ENCODE measurements around the gene MYOC. TPM values are rescaled to one million over a fixed set of nuclear protein-coding genes. Genes with fewer than 3 reads are reported as not detected.

MYOC gene
- total RNA-seq, 4 donors from 2014 or later, result 88.5 to 1,432 (median 227) TPM

- H3K27me3 ChIP-seq, result no peaks in the 10 kb centered on the region
- ATAC-seq, result no peak
- peaks cover 0 to 16% (median 0%) of the 10 kb centered on the region in 3 donors for H3K4me1 ChIP-seq
- H3K4me3 ChIP-seq, result no peak overlapping the region
- H3K27ac ChIP-seq, result no peak overlapping the region
- no peak for TF ChIP-seq EP300 (IDR thresholded peaks at IDR 0.05)
- TF ChIP-seq POLR2A (IDR thresholded peaks at IDR 0.05), result no peak
- no peak for TF ChIP-seq CTCF (IDR thresholded peaks at IDR 0.05)
- peak; percentile 32 for TF ChIP-seq POLR2AphosphoS5 (IDR thresholded peaks at IDR 0.05)
- H3K36me3 ChIP-seq, result peaks cover 0 to 50% of the 10 kb centered on the region in 2 donors
- WGBS, 2 donors (ENCODE audit: low coverage in 1 of 2), result 50 to 75% methylated on average over 2 of the region's 4 CpGs
- no peaks in the 10 kb centered on the region for H3K9me3 ChIP-seq
Observed at GRCh38 chr1:171637928-171638576, 14.4 kb downstream of the MYOC start.

- TF ChIP-seq POLR2A (IDR thresholded peaks at IDR 0.05) (no peak), CTCF (IDR thresholded peaks at IDR 0.05) (no peak), EP300 (IDR thresholded peaks at IDR 0.05) (no peak), POLR2AphosphoS5 (IDR thresholded peaks at IDR 0.05) (no peak)
- H3K9me3 ChIP-seq, result peaks cover 0 to 5% (median 0%) of the 10 kb centered on the region in 3 donors
- 65% methylated on average over 5 of the region's 11 CpGs; no CpG with 5 or more reads in 1 of the 2 donors for WGBS, 2 donors (ENCODE audit: low coverage in 1 of 2)
Observed at GRCh38 chr1:171636141-171636540, 16.3 kb downstream of the MYOC start.

GRCh38 chr1:171635661-171636060 lies 16.8 kb downstream of the MYOC start:
- peaks cover 0 to 5% (median 0%) of the 10 kb centered on the region in 3 donors for H3K9me3 ChIP-seq
- H3K27me3 ChIP-seq, result no peaks in the 10 kb centered on the region
- TF ChIP-seq EP300 (IDR thresholded peaks at IDR 0.05), result no peak
- no peak for TF ChIP-seq POLR2A (IDR thresholded peaks at IDR 0.05)
- TF ChIP-seq CTCF (IDR thresholded peaks at IDR 0.05), result no peak
- no peak for TF ChIP-seq POLR2AphosphoS5 (IDR thresholded peaks at IDR 0.05)
- H3K4me1 ChIP-seq, result no peaks in the 10 kb centered on the region
- H3K4me3 ChIP-seq, result no peak overlapping the region
- no peak overlapping the region for H3K27ac ChIP-seq
- peaks cover 0 to 50% of the 10 kb centered on the region in 2 donors for H3K36me3 ChIP-seq
- 50 to 85% methylated on average over 1 of the region's 2 CpGs for whole genome bisulfite sequencing, 2 donors (ENCODE audit: low coverage in 1 of 2)
- ATAC-seq, result no peak

More at GRCh38 chr1:171636141-171636540, 16.3 kb downstream of the MYOC start:
- Histone ChIP-seq H3K27ac (no peak overlapping the region), H3K36me3 (peaks cover 0 to 50% of the 10 kb centered on the region in 2 donors), H3K4me3 (no peak overlapping the region), H3K4me1 (peaks cover 0 to 4% (median 0%) of the 10 kb centered on the region in 3 donors), H3K27me3 (no peaks in the 10 kb centered on the region)
- no peak for ATAC-seq

GRCh38 chr1:171628225-171628624 lies 24.3 kb downstream of the MYOC start:
- Histone ChIP-seq H3K36me3 (no peaks in the 10 kb centered on the region), H3K27me3 (no peaks in the 10 kb centered on the region), H3K27ac (no peak overlapping the region), H3K9me3 (peaks cover 0 to 5% (median 0%) of the 10 kb centered on the region in 3 donors), H3K4me3 (no peak overlapping the region), H3K4me1 (no peaks in the 10 kb centered on the region)
- no peak for ATAC-seq
- WGBS, 2 donors (ENCODE audit: low coverage in 1 of 2), result 69 to 86% methylated on average over 1 to 2 of the region's 2 CpGs
- no peak for TF ChIP-seq POLR2A (IDR thresholded peaks at IDR 0.05)

- Histone ChIP-seq H3K4me3 (no peak overlapping the region), H3K4me1 (no peaks in the 10 kb centered on the region), H3K36me3 (no peaks in the 10 kb centered on the region), H3K27me3 (no peaks in the 10 kb centered on the region), H3K9me3 (peaks cover 0 to 4% (median 0%) of the 10 kb centered on the region in 3 donors), H3K27ac (no peak overlapping the region)
- ATAC-seq, result no peak
- whole genome bisulfite sequencing, 2 donors (ENCODE audit: low coverage in 1 of 2), result 79 to 100% methylated on average over 4 to 5 of the region's 5 CpGs
- TF ChIP-seq CTCF (IDR thresholded peaks at IDR 0.05) (no peak), POLR2AphosphoS5 (IDR thresholded peaks at IDR 0.05) (no peak), EP300 (IDR thresholded peaks at IDR 0.05) (no peak), POLR2A (IDR thresholded peaks at IDR 0.05) (no peak)
Observed at GRCh38 chr1:171627020-171627419, 25.5 kb downstream of the MYOC start.
